Hematopoietic multipotent progenitor cell treated with erythropoietin and hydrocortisone succinate and interleukin-3 and kit ligand, for 15 days (in vitro differentiated cells): ENCODE results near the gene FGD2.

Source experiments
- DNase-seq: peaks from one replicate; pipeline ENCODE4 v3.0.0-alpha.2; 2015; ENCODE audit warnings: low spot score

The FGD2 gene, protein sequence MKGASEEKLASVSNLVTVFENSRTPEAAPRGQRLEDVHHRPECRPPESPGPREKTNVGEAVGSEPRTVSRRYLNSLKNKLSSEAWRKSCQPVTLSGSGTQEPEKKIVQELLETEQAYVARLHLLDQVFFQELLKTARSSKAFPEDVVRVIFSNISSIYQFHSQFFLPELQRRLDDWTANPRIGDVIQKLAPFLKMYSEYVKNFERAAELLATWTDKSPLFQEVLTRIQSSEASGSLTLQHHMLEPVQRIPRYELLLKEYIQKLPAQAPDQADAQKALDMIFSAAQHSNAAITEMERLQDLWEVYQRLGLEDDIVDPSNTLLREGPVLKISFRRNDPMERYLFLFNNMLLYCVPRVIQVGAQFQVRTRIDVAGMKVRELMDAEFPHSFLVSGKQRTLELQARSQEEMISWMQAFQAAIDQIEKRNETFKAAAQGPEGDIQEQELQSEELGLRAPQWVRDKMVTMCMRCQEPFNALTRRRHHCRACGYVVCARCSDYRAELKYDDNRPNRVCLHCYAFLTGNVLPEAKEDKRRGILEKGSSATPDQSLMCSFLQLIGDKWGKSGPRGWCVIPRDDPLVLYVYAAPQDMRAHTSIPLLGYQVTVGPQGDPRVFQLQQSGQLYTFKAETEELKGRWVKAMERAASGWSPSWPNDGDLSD

DNA sequence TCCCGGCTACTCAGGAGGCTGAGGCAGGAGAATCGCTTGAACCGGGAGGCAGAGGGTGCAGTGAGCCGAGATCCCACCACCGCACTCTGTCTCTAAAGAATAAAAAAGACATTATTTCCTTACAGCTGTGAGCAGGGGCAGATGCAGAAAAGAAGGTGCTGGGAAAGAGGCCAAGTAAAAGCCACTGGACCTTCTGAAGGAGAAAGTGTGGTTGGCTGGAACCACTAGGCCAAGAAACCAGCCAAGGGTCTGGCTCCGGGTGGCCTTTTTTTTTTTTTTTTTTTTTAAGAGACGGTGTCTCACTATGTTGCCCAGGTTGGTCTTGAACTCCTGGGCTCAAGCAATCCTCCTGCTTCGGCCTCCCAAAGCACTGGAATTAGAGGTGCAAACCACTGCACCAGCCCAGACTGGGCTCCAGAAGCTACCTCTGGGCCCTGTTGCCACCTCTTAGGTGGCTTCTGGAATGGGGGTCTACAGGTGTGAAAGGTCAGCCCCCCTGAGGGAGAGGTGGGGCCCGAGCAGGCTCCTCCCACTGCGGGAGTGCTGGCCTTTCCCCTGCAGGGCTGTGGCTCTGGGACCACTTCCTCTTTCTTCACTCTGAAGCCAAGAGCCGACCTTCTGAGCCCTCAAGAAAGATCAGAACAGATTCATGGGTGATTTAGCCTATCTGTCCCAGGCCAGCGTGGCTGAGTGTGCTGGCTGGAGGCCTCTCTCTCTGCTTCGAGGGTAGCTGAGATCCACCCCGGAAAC lies at the start of gene FGD2:
FGD2 (plus strand) TSS at position 595 of the 750 bp plus-strand sequence. CDS start 163 bp downstream, outside the sequence.
- no peak for DNase-seq

DNA sequence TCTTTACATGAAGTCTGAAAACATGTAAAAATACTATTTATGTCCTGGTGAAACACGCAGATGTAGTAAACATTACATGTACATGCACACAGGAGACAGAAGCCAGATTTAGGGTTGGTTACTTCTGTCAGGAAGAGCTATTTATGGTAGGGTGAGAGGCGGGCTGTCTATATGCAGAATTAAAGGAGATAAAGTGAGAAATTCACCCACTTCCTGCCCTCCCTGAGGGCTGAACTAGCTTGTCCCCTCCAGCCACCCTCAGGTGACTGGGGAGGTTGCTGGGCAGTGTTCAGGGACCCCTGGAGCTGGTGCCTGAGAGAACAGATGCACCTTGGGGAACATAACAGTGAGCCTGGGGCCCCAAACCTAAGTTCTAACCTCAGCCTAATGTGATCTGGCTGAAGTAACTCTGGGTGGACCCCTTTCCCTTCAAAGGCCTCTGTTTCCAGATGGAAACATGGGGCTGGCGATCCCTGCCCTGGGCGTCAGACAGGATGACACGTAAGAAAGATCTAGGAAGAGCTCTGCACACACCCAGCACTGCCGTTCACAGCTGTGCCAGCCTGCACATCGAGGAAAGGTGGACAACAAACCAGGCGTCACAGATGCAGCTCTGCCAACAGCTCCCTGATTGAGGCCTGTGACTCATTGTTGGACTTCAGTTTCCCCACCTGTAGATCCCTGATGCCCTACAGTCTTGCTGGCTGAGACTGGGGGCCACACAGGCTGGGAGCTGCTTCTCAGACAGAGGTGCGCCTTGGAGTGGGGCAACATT lies 49.6 kb upstream of the FGD2 start:
- DNase-seq: no peak

DNA sequence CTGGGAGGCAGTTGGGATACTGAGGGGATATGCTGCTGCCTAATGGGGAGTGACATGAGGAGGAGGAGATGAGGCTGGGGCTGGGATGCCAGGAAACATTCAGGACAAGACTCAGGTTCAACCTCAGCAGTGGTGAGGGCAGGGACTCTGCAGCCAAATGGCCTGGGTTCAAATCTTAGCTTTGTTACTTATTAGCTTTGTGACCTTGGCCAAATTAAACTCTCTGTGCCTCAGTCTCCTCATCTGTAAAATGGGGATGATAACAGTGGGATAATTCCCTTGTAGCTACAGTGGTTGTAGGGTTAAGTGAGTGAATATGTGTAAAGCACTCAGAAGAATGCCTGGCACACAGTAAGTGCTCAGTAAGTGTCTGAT lies 49.0 kb upstream of the FGD2 start:
- no peak for DNase-seq

DNA sequence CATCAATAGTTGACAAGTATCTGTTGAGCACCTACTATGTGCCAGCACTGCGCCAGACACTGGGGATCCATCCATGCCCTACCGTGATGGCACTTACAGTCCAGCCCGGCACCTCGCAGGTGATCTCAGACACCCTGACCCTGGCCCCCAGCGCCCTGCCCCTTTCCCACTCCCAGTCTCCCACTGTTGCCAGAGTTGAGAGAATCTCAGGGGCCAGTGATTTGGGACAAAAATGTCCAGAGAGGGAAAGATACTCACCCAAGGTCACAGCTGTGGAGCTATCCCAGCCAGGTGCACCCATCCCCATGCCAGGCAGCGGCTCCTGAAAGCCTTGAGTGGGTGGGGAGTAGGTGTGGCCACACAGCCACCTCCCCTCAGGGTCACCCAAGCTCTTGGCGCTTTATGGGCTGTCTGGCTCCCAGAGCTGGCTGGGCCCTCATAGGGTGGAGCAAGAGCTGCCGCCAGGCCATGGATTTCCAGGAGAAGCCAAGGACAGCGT lies 47.6 kb upstream of the FGD2 start:
- DNase-seq: no peak

DNA sequence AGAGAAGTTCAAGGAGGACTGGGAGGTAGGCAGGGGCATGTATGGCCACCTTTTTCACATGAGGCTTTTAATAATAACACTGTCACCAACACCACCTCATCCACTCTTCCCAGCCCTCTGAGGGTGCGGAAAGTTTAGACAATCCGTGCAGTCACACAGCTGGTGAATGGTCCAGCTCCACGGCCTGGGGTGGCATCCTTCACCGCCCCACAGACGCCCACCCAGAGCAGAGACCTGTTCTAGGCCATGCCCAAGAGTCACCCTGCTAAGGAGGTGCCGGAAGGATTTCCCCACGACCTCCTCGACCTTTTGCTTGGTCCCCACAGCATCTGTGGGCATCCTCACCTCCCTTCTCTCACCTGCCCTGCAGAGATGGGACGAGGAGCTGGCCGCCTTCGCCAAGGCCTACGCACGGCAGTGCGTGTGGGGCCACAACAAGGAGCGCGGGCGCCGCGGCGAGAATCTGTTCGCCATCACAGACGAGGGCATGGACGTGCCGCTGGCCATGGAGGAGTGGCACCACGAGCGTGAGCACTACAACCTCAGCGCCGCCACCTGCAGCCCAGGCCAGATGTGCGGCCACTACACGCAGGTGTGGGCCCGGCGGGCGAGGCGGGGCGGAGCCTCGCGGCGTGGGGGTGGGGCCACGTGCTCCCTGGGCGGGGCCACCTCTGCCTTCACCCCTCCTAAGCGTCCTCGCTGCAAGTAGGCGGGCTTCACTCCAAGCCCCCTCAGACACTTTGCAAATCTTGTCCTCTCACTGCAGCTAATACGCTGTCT lies 46.5 kb upstream of the FGD2 start:
- no peak for DNase-seq

DNA sequence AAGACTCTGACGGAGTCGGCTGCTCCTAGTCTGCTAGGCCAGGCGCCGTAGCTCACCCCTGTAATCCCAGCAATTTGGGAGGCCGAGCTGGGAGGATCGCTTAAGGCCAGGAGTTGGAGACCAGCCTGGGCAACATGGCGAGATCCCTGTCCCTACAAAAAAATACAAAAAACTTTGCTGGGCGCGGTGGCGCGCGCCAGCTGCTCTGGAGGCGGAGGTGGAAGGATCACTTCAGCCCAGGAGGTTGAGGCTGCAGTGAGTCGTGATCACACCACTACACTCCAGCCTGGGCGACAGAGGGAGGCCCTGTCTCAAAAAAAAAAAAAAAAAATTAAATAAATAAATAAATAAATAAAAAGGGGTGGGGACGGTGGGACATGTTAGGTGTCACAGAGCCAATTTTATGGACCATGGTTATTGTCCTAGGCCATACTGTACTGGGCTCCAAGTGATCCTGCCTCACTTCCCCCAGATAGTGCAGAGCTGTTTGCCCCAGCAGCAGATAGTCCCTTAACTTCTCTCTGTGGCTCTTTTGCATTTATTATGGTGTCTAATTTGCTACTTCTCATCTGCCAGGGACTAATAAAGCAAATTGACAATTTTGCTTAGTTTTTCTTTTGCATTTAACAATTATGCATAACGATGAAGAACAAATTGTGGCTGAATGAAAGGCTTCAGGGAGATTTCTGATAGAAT lies 45.8 kb upstream of the FGD2 start:
- DNase-seq: no peak

DNA sequence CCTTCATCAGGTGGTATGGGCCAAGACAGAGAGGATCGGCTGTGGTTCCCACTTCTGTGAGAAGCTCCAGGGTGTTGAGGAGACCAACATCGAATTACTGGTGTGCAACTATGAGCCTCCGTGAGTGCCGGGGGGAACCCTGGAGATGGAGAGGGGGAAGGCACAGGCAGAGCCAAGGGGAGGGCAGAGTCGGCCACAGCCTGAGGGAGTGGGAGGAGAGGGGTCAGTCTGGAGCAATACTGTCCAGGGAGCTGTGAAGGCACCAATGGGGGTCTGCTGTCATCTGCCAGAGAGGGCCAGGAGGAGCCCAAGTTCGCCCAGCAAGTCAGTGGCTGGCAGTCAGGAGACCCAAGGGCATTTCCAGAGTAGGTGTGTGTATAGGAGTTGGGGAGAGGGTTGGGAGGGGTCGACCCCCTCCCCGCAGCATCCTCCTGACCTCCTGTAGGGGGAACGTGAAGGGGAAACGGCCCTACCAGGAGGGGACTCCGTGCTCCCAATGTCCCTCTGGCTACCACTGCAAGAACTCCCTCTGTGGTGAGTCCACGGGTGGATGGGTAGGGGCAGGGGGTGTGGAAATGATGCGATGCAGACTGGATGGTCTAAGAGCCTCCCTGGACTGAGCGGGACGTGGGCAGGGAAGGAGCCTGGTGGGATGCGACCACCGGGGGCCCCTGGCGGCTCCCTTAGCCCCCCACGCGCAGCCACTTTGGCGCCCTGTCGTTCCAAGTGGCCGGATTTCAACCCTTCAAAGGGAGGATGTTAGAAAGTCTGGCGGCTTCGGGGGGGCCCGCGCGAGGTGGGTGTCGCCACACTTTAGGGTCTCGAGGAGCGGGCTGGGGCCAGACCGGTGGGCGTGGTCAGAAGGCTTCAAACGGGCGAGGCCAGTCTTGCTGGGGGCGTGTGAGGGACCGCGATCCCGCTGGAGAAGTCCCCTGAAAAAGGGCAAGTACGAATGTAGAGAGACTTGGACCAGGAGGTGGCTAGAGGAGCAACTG lies 43.7 kb upstream of the FGD2 start:
- no peak for DNase-seq

DNA sequence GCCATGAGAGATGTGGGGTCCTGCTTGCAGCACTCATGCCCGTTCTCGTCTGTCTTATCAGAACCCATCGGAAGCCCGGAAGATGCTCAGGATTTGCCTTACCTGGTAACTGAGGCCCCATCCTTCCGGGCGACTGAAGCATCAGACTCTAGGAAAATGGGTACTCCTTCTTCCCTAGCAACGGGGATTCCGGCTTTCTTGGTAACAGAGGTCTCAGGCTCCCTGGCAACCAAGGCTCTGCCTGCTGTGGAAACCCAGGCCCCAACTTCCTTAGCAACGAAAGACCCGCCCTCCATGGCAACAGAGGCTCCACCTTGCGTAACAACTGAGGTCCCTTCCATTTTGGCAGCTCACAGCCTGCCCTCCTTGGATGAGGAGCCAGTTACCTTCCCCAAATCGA lies 42.6 kb upstream of the FGD2 start:
- peak; percentile 51 for DNase-seq

DNA sequence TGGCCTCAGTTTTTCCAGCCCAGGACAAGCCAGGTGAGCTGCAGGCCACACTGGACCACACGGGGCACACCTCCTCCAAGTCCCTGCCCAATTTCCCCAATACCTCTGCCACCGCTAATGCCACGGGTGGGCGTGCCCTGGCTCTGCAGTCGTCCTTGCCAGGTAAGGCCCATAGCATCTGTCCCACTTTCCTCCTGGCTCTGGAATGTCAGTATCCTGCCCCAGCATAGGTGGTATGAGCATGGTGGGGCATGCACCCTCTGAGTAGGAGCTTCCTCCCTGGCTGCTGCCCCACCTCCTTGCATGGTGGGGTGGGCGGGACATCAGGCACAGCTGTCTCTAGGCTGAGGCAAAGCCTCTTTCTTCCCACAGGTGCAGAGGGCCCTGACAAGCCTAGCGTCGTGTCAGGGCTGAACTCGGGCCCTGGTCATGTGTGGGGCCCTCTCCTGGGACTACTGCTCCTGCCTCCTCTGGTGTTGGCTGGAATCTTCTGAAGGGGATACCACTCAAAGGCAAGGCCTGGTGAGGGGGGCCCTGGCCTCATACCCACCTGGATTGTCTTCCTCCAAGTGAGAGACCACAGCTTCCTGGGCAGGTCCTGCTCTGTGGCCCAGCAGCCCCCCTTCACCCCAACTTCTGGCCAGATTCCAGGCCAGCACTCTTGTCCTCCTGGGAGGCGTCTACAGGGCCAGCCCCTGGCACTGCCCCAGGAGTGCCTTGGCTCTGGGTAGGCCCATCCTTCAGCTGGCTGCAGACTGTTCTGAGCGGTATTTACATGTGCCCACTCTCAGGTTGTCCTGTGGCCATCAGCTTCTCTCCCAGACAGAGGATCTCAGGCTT lies 41.8 kb upstream of the FGD2 start:
- peak; percentile 75 for DNase-seq

DNA sequence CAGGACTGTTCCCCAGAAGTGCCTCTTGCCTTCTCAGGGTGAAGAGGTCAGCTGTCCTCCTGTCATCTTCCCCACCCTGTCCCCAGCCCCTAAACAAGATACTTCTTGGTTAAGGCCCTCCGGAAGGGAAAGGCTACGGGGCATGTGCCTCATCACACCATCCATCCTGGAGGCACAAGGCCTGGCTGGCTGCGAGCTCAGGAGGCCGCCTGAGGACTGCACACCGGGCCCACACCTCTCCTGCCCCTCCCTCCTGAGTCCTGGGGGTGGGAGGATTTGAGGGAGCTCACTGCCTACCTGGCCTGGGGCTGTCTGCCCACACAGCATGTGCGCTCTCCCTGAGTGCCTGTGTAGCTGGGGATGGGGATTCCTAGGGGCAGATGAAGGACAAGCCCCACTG lies 41.1 kb upstream of the FGD2 start:
- DNase-seq: no peak

DNA sequence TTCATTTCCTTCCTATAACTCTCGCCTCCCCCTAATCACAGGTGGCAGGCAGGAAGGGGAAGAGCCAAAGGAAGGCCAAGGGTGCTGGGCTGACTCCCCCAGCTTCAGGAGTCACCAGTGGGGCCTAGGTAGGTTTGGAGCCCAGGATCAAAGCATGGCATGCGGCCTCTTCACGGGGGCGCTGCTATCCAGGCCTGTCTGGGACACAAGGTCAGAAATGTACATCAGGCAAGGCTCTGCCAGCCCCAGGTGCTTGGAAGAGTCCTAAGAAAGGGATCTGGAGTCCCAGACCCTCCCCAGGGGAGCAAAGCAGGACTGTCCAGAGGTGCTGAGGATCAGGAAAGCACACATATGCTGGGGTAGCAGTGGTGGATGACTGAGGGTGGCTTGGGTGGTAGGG lies 40.5 kb upstream of the FGD2 start:
- no peak for DNase-seq

DNA sequence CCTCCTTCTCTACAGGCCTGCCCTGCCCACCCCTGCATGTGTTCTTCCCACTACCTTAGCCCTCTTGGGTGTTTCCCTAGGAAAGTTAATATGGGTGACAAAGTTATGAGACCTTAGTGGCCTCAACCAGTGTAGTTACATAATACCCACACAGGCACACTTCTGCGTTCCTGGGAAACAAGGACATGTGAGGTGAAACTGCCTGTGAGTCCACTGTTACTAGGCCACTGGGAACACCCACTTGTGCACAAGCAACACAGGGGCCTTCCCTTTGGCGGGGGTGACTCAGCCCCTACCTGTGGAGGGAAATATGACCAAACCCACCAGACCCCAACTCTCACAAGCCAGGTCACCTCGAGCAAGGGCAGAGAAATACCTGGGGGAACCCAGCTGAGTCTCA lies 38.2 kb upstream of the FGD2 start:
- DNase-seq: no peak

DNA sequence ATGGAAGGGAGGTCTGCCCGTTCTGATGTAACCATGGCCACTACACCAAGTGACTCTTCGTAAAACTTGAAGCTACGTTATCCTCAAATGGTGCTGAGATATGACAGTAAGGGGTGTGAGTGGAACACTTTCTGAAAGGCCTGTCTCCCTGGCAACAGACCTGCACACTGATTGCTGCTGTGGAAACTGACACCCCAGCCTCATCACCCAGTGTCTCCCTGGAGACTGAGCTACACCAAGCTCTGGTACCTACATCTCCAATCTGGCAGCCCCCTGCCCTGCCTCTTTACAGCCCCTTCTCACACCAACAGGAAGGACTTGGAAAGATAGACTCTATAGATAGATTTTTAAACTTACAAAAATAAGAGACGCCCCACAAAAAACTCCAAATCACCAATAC lies 37.7 kb upstream of the FGD2 start:
- no peak for DNase-seq

DNA sequence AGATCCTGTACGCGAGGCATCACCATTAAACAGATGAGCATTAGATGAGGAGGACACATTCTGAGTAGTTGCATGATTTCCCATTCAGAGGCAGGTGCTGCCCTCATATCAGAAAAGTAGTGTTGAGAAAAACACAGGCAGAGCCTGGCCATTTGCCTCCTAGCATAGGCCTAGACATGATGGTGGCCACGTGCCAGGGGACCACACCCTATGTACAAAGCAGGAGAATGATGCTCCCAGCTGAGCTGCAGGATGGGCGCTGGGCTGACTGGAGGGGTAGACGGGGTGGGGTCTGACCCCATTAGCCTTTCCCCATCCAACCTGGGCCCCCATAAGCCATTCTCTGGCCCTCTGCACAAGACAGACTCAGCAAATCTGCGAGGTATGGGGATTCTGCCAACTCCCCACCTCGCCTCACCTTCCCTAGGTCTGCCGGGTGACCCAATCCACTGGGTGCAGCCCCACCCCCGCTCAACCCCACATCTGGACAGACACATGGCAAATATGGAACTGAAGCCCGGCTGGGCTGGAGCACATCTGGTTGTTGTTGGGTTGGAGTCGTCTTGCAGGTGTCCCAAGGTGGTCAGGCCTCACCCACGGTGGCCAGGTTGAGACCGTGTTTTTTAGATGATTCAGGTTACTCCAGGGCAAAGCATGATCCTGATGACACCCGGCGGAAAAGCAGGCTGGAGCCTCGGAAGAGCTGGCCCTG lies 37.0 kb upstream of the FGD2 start:
- DNase-seq: peak; percentile 81

DNA sequence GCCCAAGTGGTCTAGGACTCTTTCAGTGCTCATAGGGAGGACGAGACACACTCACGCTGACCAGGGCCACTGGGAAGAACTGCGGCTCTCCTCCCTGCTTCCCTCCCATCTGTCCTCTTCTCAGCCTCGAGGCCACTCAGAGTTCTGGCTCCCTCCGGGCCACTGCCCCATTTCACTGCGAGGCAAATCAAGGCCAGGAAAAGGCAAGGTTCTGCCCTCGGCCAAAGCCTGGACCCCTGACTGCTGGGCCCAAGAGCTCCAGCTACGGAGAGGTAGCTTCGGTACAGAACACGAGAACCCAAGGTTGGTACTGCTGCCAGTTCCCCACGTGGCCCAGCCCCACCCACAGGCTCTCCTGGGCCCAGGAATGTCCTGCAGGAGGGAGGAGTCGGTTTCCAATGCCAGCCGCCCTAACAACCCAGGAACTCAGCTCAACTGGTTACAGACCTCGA lies 36.2 kb upstream of the FGD2 start:
- no peak for DNase-seq

DNA sequence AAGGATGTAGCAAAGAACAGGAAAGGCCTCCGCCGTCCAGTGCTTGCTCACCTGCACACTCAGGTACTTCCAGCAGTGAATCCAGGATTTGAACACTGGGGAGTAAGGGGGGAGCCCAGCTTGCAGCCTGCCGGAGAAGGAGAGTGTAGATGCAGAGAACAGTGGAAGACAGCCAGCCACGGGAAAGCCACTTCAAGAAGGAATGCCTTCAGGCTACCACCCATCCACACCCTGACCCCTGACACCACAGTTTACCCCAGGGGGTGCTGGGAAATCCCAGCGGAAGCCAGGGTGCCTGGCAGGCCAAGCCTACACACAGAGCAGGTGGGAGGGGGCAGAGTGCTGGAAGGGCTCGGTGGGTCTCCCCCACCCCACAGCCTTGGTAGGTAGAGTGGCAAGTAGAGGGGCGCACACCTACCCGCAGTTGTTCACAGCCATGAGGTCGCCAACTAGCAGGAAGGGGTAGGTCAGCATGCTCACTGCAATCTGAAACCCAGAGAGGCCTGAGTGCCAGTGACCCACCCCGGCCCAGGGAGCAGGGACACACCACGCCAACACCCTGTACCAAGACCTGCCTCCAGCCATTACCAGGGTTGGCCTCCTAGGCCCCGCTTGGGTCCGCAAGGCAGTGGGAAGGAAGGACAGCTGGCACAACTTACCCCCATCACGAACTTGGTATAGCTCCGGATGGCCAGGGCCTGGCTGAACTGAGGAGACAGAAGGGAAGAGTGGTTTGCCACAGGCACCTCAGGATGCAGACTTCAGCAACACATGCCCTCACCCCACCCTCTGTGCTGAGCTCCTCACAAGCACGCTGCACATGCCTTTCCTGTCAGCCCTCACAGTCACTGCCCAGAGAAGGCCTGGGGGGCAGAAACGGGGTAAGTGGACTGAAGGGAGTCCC lies 35.2 kb upstream of the FGD2 start:
- no peak for DNase-seq
